H1 (cell line): ENCODE results near the gene DDX1. TPM values are rescaled to one million over a fixed set of nuclear protein-coding genes. Genes with fewer than 3 reads are reported as not detected.

Source experiments
- CTCF ChIA-PET: fragments of 300-600 bp; sonication (Branson Sonifier 250); formaldehyde crosslinking; loops from one replicate; lab custom pipeline; 2021; ENCODE audit not compliant: partially characterized antibody; lab: Charles Lee
- POLR2A ChIA-PET: fragments of 300-600 bp; sonication (Branson Sonifier 250); formaldehyde crosslinking; loops from one replicate; lab custom pipeline; 2021; ENCODE audit warnings: inconsistent platforms; ENCODE audit not compliant: partially characterized antibody; lab: Charles Lee
- DNase-seq, 2 experiments: peaks; one replicate each; pipeline versions ENCODE4 v3.0.0 to v3.0.0-alpha.2; 2010 to 2022; ENCODE audit warnings: low spot score in 2 of 2, low read depth in 1 of 2, mixed read lengths in 1 of 2
- FAIRE-seq: peaks from 2 replicates; lab custom pipeline; 2011; peaks lifted over from hg19 to GRCh38; lab: Jason Lieb, UNC
- H2AFZ ChIP-seq: 2 replicates; pipeline ENCODE4 v1.8.1; 2012; ENCODE audit warnings: low read length, inconsistent platforms
- H2AK5ac ChIP-seq: 2 replicates; pipeline ENCODE4 v1.6.1; 2013; ENCODE audit warnings: low read depth, low read length
- H2BK120ac ChIP-seq: replicated peaks from 2 replicates; pipeline ENCODE3; 2013; ENCODE audit warnings: low read depth, low read length, inconsistent platforms
- H2BK12ac ChIP-seq: 2 replicates; pipeline ENCODE4 v1.6.1; 2013; ENCODE audit warnings: low read depth, low read length
- H2BK15ac ChIP-seq: 2 replicates; pipeline ENCODE4 v1.6.1; 2013; ENCODE audit warnings: low read length
- H2BK20ac ChIP-seq: 2 replicates; pipeline ENCODE4 v1.6.1; 2013; ENCODE audit warnings: low read length
- H2BK5ac ChIP-seq: 2 replicates; pipeline ENCODE4 v1.6.1; 2013; ENCODE audit warnings: low read depth, low read length
- H3K14ac ChIP-seq: 2 replicates; pipeline ENCODE4 v1.6.1; 2013; ENCODE audit warnings: inconsistent platforms; ENCODE audit not compliant: insufficient read length
- H3K18ac ChIP-seq: 2 replicates; pipeline ENCODE4 v1.6.1; 2013; ENCODE audit warnings: low read length; ENCODE audit errors: extremely low read depth
- H3K23ac ChIP-seq: 2 replicates; pipeline ENCODE4 v1.6.1; 2013; ENCODE audit warnings: inconsistent platforms; ENCODE audit not compliant: insufficient read length
- H3K23me2 ChIP-seq: 2 replicates; pipeline ENCODE4 v1.6.1; 2013; ENCODE audit warnings: low read depth, low read length
- H3K27ac ChIP-seq: 2 replicates; pipeline ENCODE4 v1.6.1; 2011; ENCODE audit warnings: low read depth, low read length, inconsistent platforms
- H3K27me3 ChIP-seq, 4 experiments: replicated peaks in 1 of 4; 1 replicate in 1 of 4; 2 replicates in 3 of 4; pipeline versions ENCODE4 v1.6.1 to v1.8.1; 2011 to 2013; ENCODE audit warnings: low read length in 3 of 4, mild to moderate bottlenecking in 3 of 4, inconsistent platforms in 2 of 4, mixed read lengths in 2 of 4, moderate library complexity in 1 of 4; ENCODE audit not compliant: control insufficient read depth in 3 of 4, insufficient read depth in 3 of 4; ENCODE audit errors: extremely low read depth in 1 of 4
- H3K36me3 ChIP-seq, 4 experiments: 2 replicates each; pipeline versions ENCODE4 v1.6.1 to v1.8.1; 2011 to 2013; ENCODE audit warnings: mild to moderate bottlenecking in 4 of 4, low read length in 3 of 4, moderate library complexity in 2 of 4, control low read depth in 1 of 4, inconsistent platforms in 1 of 4; ENCODE audit not compliant: insufficient read depth in 4 of 4, control insufficient read depth in 2 of 4
- H3K4ac ChIP-seq: replicated peaks from 2 replicates; pipeline ENCODE3; 2013; ENCODE audit warnings: low read length, low read depth, mixed read lengths, inconsistent platforms; ENCODE audit not compliant: insufficient read length
- H3K4me1 ChIP-seq, 4 experiments: replicated peaks in 1 of 4; 1 replicate in 1 of 4; 2 replicates in 3 of 4; pipeline versions ENCODE4 v1.6.1 to v1.8.1; 2011 to 2013; ENCODE audit warnings: low read length in 3 of 4, inconsistent platforms in 2 of 4, mixed read lengths in 1 of 4; ENCODE audit not compliant: insufficient read depth in 4 of 4, control insufficient read depth in 3 of 4
- H3K4me2 ChIP-seq, 2 experiments: 2 replicates each; pipeline versions ENCODE4 v1.6.1 to v1.8.1; 2011 to 2013; ENCODE audit warnings: low read depth in 2 of 2, low read length in 2 of 2, control low read depth in 1 of 2, inconsistent platforms in 1 of 2, mild to moderate bottlenecking in 1 of 2; ENCODE audit not compliant: insufficient read depth in 1 of 2
- H3K4me3 ChIP-seq, 4 experiments: fragments of 200-600, 300-600 bp in 1 of 4; sonication (generic), shearing (Covaris generic), sonication (Bioruptor Twin) in 1 of 4; 2 replicates each; pipeline versions ENCODE4 v1.5.1 to v1.8.1; 2011 to 2016; ENCODE audit warnings: low read length in 4 of 4, low read depth in 3 of 4, control low read depth in 2 of 4, inconsistent platforms in 2 of 4, mild to moderate bottlenecking in 2 of 4, mixed read lengths in 1 of 4, moderate library complexity in 1 of 4; ENCODE audit not compliant: insufficient read depth in 2 of 4; ENCODE audit errors: extremely low read depth in 1 of 4
- H3K56ac ChIP-seq: replicated peaks from 2 replicates; pipeline ENCODE3; 2013; ENCODE audit warnings: low read depth, mild to moderate bottlenecking, mixed read lengths, low read length, inconsistent platforms; ENCODE audit not compliant: insufficient read length
- H3K79me1 ChIP-seq: 2 replicates; pipeline ENCODE4 v1.6.1; 2013; ENCODE audit warnings: low read depth, low read length, control low read depth
- H3K79me2 ChIP-seq, 2 experiments: 2 replicates each; pipeline versions ENCODE4 v1.6.1 to v1.8.1; 2012 to 2013; ENCODE audit warnings: low read length in 2 of 2, mild to moderate bottlenecking in 2 of 2, inconsistent platforms in 1 of 2; ENCODE audit not compliant: insufficient read depth in 2 of 2, control insufficient read depth in 1 of 2
- H3K9ac ChIP-seq, 4 experiments: replicated peaks in 1 of 4; 1 replicate in 1 of 4; 2 replicates in 3 of 4; pipeline versions ENCODE4 v1.6.1 to v1.8.1; 2011 to 2013; ENCODE audit warnings: low read depth in 3 of 4, low read length in 3 of 4, control low read depth in 2 of 4, mild to moderate bottlenecking in 2 of 4, moderate library complexity in 2 of 4, inconsistent platforms in 1 of 4; ENCODE audit errors: extremely low read depth in 1 of 4
- H3K9me3 ChIP-seq, 2 experiments: 2 replicates each; pipeline versions ENCODE4 v1.6.1 to v1.8.1; 2012 to 2013; ENCODE audit warnings: mild to moderate bottlenecking in 2 of 2, moderate library complexity in 2 of 2, control low read depth in 1 of 2, inconsistent platforms in 1 of 2, low read depth in 1 of 2, low read length in 1 of 2, mixed read lengths in 1 of 2; ENCODE audit not compliant: insufficient read depth in 2 of 2
- H4K20me1 ChIP-seq, 2 experiments: replicated peaks in 1 of 2; 2 replicates each; pipeline versions ENCODE3 to v1.8.1; 2011 to 2013; ENCODE audit warnings: inconsistent platforms in 2 of 2, low read length in 2 of 2, mild to moderate bottlenecking in 1 of 2; ENCODE audit not compliant: insufficient read depth in 2 of 2, control insufficient read depth in 1 of 2
- H4K5ac ChIP-seq: 2 replicates; pipeline ENCODE4 v1.6.1; 2013; ENCODE audit warnings: low read length, low read depth, mixed read lengths, inconsistent platforms; ENCODE audit not compliant: insufficient read length
- H4K8ac ChIP-seq: 2 replicates; pipeline ENCODE4 v1.8.0; 2013; ENCODE audit warnings: mild to moderate bottlenecking, moderate library complexity, low read length, inconsistent platforms; ENCODE audit not compliant: insufficient read depth; ENCODE audit errors: extremely low read depth
- H4K91ac ChIP-seq: replicated peaks from 2 replicates; pipeline ENCODE3; 2013; ENCODE audit warnings: low read length, mixed read lengths, inconsistent platforms; ENCODE audit not compliant: insufficient read length
- JUND ChIP-seq: IDR thresholded peaks from 2 replicates; pipeline ENCODE4 v1.6.1; 2011; ENCODE audit warnings: mild to moderate bottlenecking, improper control_type of control experiment, low read length
- KDM4A ChIP-seq: IDR thresholded peaks from one replicate; pipeline ENCODE4 v1.7.1; 2012; ENCODE audit warnings: low read depth, mild to moderate bottlenecking, moderate library complexity, low read length, inconsistent platforms; ENCODE audit not compliant: severe bottlenecking
- POLR2AphosphoS5 ChIP-seq: IDR thresholded peaks from 2 replicates; pipeline ENCODE4 v1.6.1; 2011; ENCODE audit warnings: low read depth, low read length
- WGBS, 2 experiments: shearing (Covaris generic) in 1 of 2; methylation state at CpG; one replicate each; pipeline versions ENCODE4 v1.1.6 to v1.1.7; 2013 to 2015; ENCODE audit warnings: low lambda C conversion rate in 2 of 2, mixed read lengths in 2 of 2, inconsistent platforms in 1 of 2, low coverage in 1 of 2, missing lambda C conversion rate in 1 of 2; ENCODE audit not compliant: insufficient replicate concordance in 2 of 2, insufficient coverage in 1 of 2, insufficient read length in 1 of 2; ENCODE audit errors: extremely low coverage in 1 of 2, missing lambda C conversion rate in 1 of 2; 5-methylcytosine and 5-hydroxymethylcytosine counted together
- polyA plus RNA-seq, 7 experiments: library from polyadenylated mRNA; depleted of rRNA in 3 of 7; stranded (reverse) in 5 of 7; unstranded in 2 of 7; fragments of >200 nt in 5 of 7; fragments of 200-250 nt in 2 of 7; gene quantifications; 1 replicate in 5 of 7; 2 replicates in 1 of 7; 4 replicates in 1 of 7; pipeline versions ENCODE4 v1.2.1 to v1.2.3, GENCODE V29; 2011 to 2013; ENCODE audit warnings: missing spikeins in 2 of 7, mixed read lengths in 2 of 7
- total RNA-seq: library from RNA; stranded (reverse); fragmentation: NEBNext Ultra II Directional; extraction: Animal tissue kit (Norgen Biotek cat#: 25700); gene quantifications from 2 replicates; pipeline ENCODE4 v1.2.1, GENCODE V29; 2021

DDX1 gene
- total and polyA plus RNA-seq, 2 of the 8 experiments (the other 6 are each of a cell fraction or from before 2014, with no cell fraction given) = 51.1 to 161 TPM

- H3K4ac ChIP-seq = no peak overlapping the region
- no peak overlapping the region for H4K5ac ChIP-seq
- H3K18ac ChIP-seq = no peak overlapping the region
- H3K4me3 ChIP-seq = no peak overlapping the region
- no peak overlapping the region for H2BK12ac ChIP-seq
- H3K79me2 ChIP-seq = no peaks in the 10 kb centered on the region
- H3K9me3 ChIP-seq = no peaks in the 10 kb centered on the region
- no peak overlapping the region for H4K8ac ChIP-seq
- no peak overlapping the region for H2AK5ac ChIP-seq
- peaks cover 0 to 6% of the 10 kb centered on the region in 2 experiments for H4K20me1 ChIP-seq
- H2BK120ac ChIP-seq = no peak overlapping the region
- H3K27ac ChIP-seq = no peak overlapping the region
- H3K27me3 ChIP-seq = no peaks in the 10 kb centered on the region
- POLR2A ChIA-PET = interaction anchor here (1.3 kb wide), 1 partner anchor 20 kb away, joined by 3 read pairs; no protein-coding TSS in a partner anchor
- no peaks in the 10 kb centered on the region for H3K79me1 ChIP-seq
- H3K4me2 ChIP-seq = no peak overlapping the region
- H2AFZ ChIP-seq = no peak overlapping the region
- TF ChIP-seq JUND (no peak), KDM4A (no peak), POLR2AphosphoS5 (no peak)
- H3K9ac ChIP-seq = no peak overlapping the region
- peaks cover 12 to 87% (median 46%) of the 10 kb centered on the region in 4 experiments for H3K36me3 ChIP-seq
- H3K14ac ChIP-seq = no peak overlapping the region
- CTCF ChIA-PET = interaction anchor here (0.7 kb wide), 1 partner anchor 18 kb away, joined by 3 read pairs; no protein-coding TSS in a partner anchor
- no peak overlapping the region for H3K56ac ChIP-seq
- H3K23me2 ChIP-seq = no peaks in the 10 kb centered on the region; the same call in 1 of the 2 replicates
- no peak overlapping the region for H2BK15ac ChIP-seq
- 91% methylated on average over 2 of the region's 2 CpGs; no CpG with 5 or more reads in 1 of the 2 experiments for WGBS, 2 experiments
- H2BK5ac ChIP-seq = no peak overlapping the region
- FAIRE-seq (no peak), DNase-seq (no peak)
- no peak overlapping the region for H2BK20ac ChIP-seq
- H3K4me1 ChIP-seq = no peaks in the 10 kb centered on the region
- no peak overlapping the region for H4K91ac ChIP-seq
- no peak overlapping the region for H3K23ac ChIP-seq
These were observed 30.5 kb downstream of the DDX1 start for GRCh38 chr2:15622214-15622613.
